SU-DHL-6 (cell line): ENCODE results near the gene TOR3A.
A peak's percentile ranks its signal among the peaks of the same experiment; 100 is the strongest.
"Not testable (repeated sequence)": the region's sequence is repeated elsewhere in the genome, so short reads cannot be mapped to it uniquely, and the experiment has no call there.

Source experiments
- H2AFZ ChIP-seq: fragments of 200-600 bp; sonication (generic); 2 replicates; pipeline ENCODE4 v1.6.1; 2014; ENCODE audit warnings: low read depth, mild to moderate bottlenecking, moderate library complexity, mixed read lengths, antibody characterized with exemption, low read length; ENCODE audit not compliant: severe bottlenecking
- H3F3A ChIP-seq: fragments of 200-600 bp; shearing (Covaris generic); 2 replicates; pipeline ENCODE4 v1.6.0; 2016; ENCODE audit warnings: antibody characterized with exemption, mild to moderate bottlenecking; ENCODE audit not compliant: insufficient read depth
- H3K27ac ChIP-seq: fragments of 200-600 bp; sonication (generic); 2 replicates; pipeline ENCODE4 v1.5.1; 2016; ENCODE audit warnings: low read depth, mild to moderate bottlenecking, low read length, moderate library complexity, mixed read lengths
- H3K27me3 ChIP-seq: fragments of 200-600 bp; sonication (generic), shearing (Covaris generic); 2 replicates; pipeline ENCODE4 v1.6.0; 2014; ENCODE audit warnings: mild to moderate bottlenecking, low read length
- H3K36me3 ChIP-seq: fragments of 200-600 bp; sonication (generic); 2 replicates; pipeline ENCODE4 v1.6.1; 2014; ENCODE audit warnings: mild to moderate bottlenecking, low read length, mixed read lengths
- H3K4me2 ChIP-seq: fragments of 300-600, 200-600 bp; shearing (Covaris generic), sonication (generic); 2 replicates; pipeline ENCODE4 v1.6.0; 2014; ENCODE audit warnings: low read length, low read depth, mild to moderate bottlenecking; ENCODE audit not compliant: poor library complexity, severe bottlenecking
- H3K4me3 ChIP-seq: fragments of 200-600 bp; sonication (generic); 2 replicates; pipeline ENCODE4 v1.5.1; 2014; ENCODE audit warnings: antibody characterized with exemption, low read length, mild to moderate bottlenecking, mixed read lengths; ENCODE audit not compliant: insufficient read depth, poor library complexity, severe bottlenecking
- H3K79me2 ChIP-seq: fragments of 200-600 bp; sonication (generic); 2 replicates; pipeline ENCODE4 v1.6.1; 2014; ENCODE audit warnings: mild to moderate bottlenecking, low read length, moderate library complexity; ENCODE audit not compliant: insufficient read depth
- H3K9ac ChIP-seq: fragments of 200-600 bp; sonication (generic); 2 replicates; pipeline ENCODE4 v1.7.0; 2014; ENCODE audit warnings: mild to moderate bottlenecking, low read length
- H3K9me2 ChIP-seq: fragments of 200-600 bp; sonication (generic); replicated peaks from 2 replicates; pipeline ENCODE4 v1.6.1; 2014; ENCODE audit warnings: low read length; ENCODE audit not compliant: insufficient read depth
- H3K9me3 ChIP-seq: fragments of 200-600 bp; sonication (generic); 2 replicates; pipeline ENCODE4 v1.6.1; 2014; ENCODE audit warnings: low read length, mixed read lengths; ENCODE audit not compliant: insufficient read depth
- H4K20me1 ChIP-seq: fragments of 200-600 bp; sonication (generic); 2 replicates; pipeline ENCODE4 v1.6.1; 2014; ENCODE audit warnings: low read depth, mild to moderate bottlenecking, antibody characterized with exemption, low read length, moderate library complexity, mixed read lengths
- EZH2phosphoT487 ChIP-seq: fragments of 200-600 bp; sonication (generic), shearing (Covaris generic); conservative IDR thresholded peaks from 2 replicates; pipeline ENCODE4 v1.6.1; 2018; ENCODE audit warnings: mild to moderate bottlenecking, antibody characterized with exemption, low read length, moderate library complexity, mixed read lengths
- TF ChIP-seq, protein P1 (sequence below): fragments of 200-600 bp; sonication (generic); IDR thresholded peaks from one replicate; pipeline ENCODE4 v1.5.1; 2017; ENCODE audit warnings: antibody characterized with exemption, mild to moderate bottlenecking, low read length, moderate library complexity; ENCODE audit not compliant: insufficient read depth, poor library complexity, severe bottlenecking

The TOR3A gene

DNA sequence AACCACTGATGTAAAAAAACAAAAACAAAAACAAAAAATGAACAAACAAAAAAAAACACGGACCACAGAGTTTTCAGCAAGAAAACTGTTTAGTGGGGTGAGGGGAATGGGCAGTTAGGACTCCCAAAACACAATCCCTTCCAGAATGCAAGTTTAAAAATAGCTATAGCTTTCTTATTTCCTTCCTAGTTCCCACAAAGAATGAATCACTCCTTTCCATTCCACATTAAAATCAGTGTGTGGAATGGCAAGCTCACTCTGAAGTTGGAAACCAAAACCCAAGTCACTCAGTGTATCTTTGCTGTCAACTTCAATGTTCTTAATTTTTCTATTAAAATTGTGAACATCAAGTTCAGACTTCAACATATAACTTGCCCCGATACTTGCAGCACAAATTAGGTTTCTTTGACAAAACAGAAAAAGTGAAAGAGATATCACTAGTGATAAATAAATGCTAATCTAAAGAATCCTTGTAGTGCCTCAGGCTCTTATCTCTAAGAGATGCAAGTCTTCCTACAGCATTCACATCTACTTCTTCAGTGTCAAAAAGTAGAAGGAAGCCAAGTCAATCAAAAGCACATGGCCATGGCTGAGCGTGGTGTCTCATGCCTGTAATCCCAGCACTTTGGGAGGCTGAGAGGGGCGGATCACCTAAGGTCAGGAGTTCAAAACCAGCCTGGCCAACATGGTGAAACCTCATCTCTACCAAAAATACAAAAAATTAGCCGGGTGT, 45.5 kb downstream of the TOR3A start:
- no peak overlapping the region for H3K9ac ChIP-seq
- no peaks in the 10 kb centered on the region for H4K20me1 ChIP-seq
- H3K4me2 ChIP-seq = no peak overlapping the region
- TF ChIP-seq EZH2phosphoT487 = no peak
- TF ChIP-seq, protein P1, sequence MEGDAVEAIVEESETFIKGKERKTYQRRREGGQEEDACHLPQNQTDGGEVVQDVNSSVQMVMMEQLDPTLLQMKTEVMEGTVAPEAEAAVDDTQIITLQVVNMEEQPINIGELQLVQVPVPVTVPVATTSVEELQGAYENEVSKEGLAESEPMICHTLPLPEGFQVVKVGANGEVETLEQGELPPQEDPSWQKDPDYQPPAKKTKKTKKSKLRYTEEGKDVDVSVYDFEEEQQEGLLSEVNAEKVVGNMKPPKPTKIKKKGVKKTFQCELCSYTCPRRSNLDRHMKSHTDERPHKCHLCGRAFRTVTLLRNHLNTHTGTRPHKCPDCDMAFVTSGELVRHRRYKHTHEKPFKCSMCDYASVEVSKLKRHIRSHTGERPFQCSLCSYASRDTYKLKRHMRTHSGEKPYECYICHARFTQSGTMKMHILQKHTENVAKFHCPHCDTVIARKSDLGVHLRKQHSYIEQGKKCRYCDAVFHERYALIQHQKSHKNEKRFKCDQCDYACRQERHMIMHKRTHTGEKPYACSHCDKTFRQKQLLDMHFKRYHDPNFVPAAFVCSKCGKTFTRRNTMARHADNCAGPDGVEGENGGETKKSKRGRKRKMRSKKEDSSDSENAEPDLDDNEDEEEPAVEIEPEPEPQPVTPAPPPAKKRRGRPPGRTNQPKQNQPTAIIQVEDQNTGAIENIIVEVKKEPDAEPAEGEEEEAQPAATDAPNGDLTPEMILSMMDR = no peak
- no peaks in the 10 kb centered on the region for H3K36me3 ChIP-seq
- no peak overlapping the region for H3K27ac ChIP-seq
- H2AFZ ChIP-seq = no peak overlapping the region
- no peaks in the 10 kb centered on the region for H3K27me3 ChIP-seq
- H3K4me3 ChIP-seq = no peak overlapping the region
- H3K9me2 ChIP-seq = no peaks in the 10 kb centered on the region
- no peaks in the 10 kb centered on the region for H3K9me3 ChIP-seq
- no peaks in the 10 kb centered on the region for H3K79me2 ChIP-seq
- H3F3A ChIP-seq = no peaks in the 10 kb centered on the region

DNA sequence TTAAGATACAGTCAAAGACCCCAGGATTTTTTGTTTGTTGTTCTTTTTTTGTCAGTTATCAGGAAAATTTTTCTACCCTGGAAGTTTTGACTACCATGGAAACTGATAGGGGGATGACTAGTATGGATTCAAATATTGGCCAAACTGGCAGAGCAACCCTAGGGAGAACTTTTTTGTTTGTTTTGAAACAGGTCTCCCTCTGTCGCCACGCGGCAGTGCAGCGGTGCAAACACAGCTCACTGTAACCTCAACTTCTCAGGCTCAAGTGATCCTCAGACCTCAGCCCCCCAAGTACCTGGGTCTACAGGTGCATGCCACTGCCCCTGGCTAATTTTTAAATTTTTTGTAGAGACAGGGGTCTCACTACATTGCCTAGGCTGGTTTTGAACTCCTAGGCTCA, 46.6 kb downstream of the TOR3A start:
- Histone ChIP-seq H3K36me3 (no peaks in the 10 kb centered on the region), H3F3A (no peaks in the 10 kb centered on the region), H2AFZ (no peak overlapping the region), H3K27ac (no peak overlapping the region), H3K9me3 (no peaks in the 10 kb centered on the region), H3K9me2 (no peaks in the 10 kb centered on the region), H4K20me1 (no peaks in the 10 kb centered on the region), H3K4me3 (no peak overlapping the region), H3K79me2 (no peaks in the 10 kb centered on the region), H3K27me3 (no peaks in the 10 kb centered on the region), H3K4me2 (no peak overlapping the region), H3K9ac (no peak overlapping the region)
- no peak for TF ChIP-seq EZH2phosphoT487
- TF ChIP-seq, protein P1 = no peak

- no peaks in the 10 kb centered on the region for H3K27me3 ChIP-seq
- peak overlapping the region; percentile 12; the same call in 1 of the 2 replicates for H3K27ac ChIP-seq
- no peaks in the 10 kb centered on the region for H4K20me1 ChIP-seq
- H3K36me3 ChIP-seq = no peaks in the 10 kb centered on the region
- 0 out of 2 replicates have a peak, but pooled peaks cover 3% of the 10 kb centered on the region for H3F3A ChIP-seq
- no peak overlapping the region for H3K9ac ChIP-seq
- H3K9me2 ChIP-seq = no peaks in the 10 kb centered on the region
- H3K4me2 ChIP-seq = peak overlapping the region; percentile 52
- no peak overlapping the region for H3K4me3 ChIP-seq
- no peaks in the 10 kb centered on the region for H3K9me3 ChIP-seq
- TF ChIP-seq EZH2phosphoT487 = no peak
- TF ChIP-seq, protein P1 = no peak
- H3K79me2 ChIP-seq = no peaks in the 10 kb centered on the region
- H2AFZ ChIP-seq = peak overlapping the region; percentile 49
Observed at GRCh38 chr1:179129702-179130473, 48.0 kb downstream of the TOR3A start.

- H3K79me2 ChIP-seq, H3K9ac ChIP-seq, H2AFZ ChIP-seq, H3K9me3 ChIP-seq, H3K27ac ChIP-seq, H3K36me3 ChIP-seq, H3K9me2 ChIP-seq, H3K27me3 ChIP-seq, H3F3A ChIP-seq, H4K20me1 ChIP-seq, H3K4me2 ChIP-seq, H3K4me3 ChIP-seq: not testable (repeated sequence)
Observed at GRCh38 chr1:179135168-179135567, 53.3 kb downstream of the TOR3A start.

DNA sequence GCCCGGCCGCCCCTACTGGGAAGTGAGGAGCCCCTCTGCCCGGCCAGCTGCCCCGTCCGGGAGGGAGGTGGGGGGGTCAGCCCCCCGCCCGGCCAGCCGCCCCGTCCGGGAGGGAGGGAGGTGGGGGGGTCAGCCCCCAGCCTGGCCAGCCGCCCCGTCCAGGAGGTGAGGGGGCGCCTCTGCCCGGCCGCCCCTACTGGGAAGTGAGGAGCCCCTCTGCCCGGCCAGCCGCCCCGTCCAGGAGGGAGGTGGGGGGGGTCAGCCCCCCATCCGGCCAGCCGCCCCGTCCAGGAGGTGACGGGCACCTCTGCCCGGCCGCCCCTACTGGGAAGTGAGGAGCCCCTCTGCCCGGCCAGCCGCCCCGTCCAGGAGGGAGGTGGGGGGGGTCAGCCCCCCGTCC, 53.8 kb downstream of the TOR3A start:
- H3K27ac ChIP-seq, H3K27me3 ChIP-seq, H3F3A ChIP-seq, H3K4me3 ChIP-seq, H3K79me2 ChIP-seq, H2AFZ ChIP-seq, H3K4me2 ChIP-seq, H3K9ac ChIP-seq, H3K9me3 ChIP-seq, H4K20me1 ChIP-seq, H3K36me3 ChIP-seq, H3K9me2 ChIP-seq: not testable (repeated sequence)
